Measurements from ENCODE around the gene DHRS7.

DNA sequence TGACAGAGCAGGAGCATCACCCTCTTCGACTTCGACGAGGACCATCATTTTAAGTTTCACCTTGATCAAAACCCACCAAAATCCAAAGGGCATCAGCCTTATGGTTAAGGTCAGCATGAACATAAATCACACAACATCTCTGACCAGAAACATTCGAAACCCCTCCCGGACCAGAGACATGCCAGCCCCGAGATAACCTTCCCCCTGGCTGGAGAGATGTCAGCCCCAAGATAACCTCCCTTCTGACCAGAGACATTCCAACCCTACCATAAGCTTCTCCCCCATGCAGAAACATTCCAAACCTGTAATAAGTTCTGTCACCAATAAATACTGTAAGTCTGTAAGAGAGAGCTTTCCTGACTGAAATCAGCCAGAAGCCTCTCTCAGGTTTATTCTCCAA, 67.2 kb downstream of the DHRS7 start:
- TF ChIP-seq CTCF (IDR thresholded peaks at IDR 0.05) (no peak), POLR2A (IDR thresholded peaks at IDR 0.05) (no peak)

All from Peyer's patch (tissue), 4 donors.